Mammary epithelial cell (primary cell): ENCODE measurements around the gene CEACAM3.

Experiments
- EZH2 ChIP-seq: IDR thresholded peaks from 2 replicates; pipeline ENCODE4 v1.6.1; 2012; ENCODE audit warnings: low read length, inconsistent platforms, borderline replicate concordance
- TF ChIP-seq, protein P1 (sequence below), 2 donors: IDR thresholded peaks in 1 of 2; conservative IDR thresholded peaks in 1 of 2; 2 replicates each; pipeline ENCODE4 v1.5.1; 2011 to 2012; ENCODE audit warnings: inconsistent platforms in 2 of 2, low read length in 2 of 2, mild to moderate bottlenecking in 2 of 2, control low read depth in 1 of 2, low read depth in 1 of 2; ENCODE audit not compliant: insufficient read depth in 1 of 2; ENCODE audit errors: extremely low read depth in 1 of 2

- TF ChIP-seq, protein P1, sequence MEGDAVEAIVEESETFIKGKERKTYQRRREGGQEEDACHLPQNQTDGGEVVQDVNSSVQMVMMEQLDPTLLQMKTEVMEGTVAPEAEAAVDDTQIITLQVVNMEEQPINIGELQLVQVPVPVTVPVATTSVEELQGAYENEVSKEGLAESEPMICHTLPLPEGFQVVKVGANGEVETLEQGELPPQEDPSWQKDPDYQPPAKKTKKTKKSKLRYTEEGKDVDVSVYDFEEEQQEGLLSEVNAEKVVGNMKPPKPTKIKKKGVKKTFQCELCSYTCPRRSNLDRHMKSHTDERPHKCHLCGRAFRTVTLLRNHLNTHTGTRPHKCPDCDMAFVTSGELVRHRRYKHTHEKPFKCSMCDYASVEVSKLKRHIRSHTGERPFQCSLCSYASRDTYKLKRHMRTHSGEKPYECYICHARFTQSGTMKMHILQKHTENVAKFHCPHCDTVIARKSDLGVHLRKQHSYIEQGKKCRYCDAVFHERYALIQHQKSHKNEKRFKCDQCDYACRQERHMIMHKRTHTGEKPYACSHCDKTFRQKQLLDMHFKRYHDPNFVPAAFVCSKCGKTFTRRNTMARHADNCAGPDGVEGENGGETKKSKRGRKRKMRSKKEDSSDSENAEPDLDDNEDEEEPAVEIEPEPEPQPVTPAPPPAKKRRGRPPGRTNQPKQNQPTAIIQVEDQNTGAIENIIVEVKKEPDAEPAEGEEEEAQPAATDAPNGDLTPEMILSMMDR (conservative IDR thresholded peaks at IDR 0.05 in 1 of 2, IDR thresholded peaks at IDR 0.05 in 1 of 2; ENCODE audit: extremely low read depth in 1 of 2, insufficient read depth in 1 of 2, low read depth in 1 of 2, low read length in 2 of 2): peak; percentile 45 to 75
- no peak for TF ChIP-seq EZH2
Measured at GRCh38 chr19:41746593-41747227, 49.7 kb upstream of the CEACAM3 start.
